HUDEP-2 (cell line): ENCODE measurements around the gene TMEM273.

Experiments
- DNase-seq, 76 experiments: peaks; one replicate each; lab custom pipeline; 2025; ENCODE audit not compliant: unreplicated experiment in 76 of 76; lab: John Stamatoyannopoulos, UW

TMEM273 gene

GRCh38 chr10:49177391-49178355, 10.5 kb downstream of the TMEM273 start:
- DNase-seq: peak in 14 of 76 experiments; percentile 10 to 47 (median 16)

DNA sequence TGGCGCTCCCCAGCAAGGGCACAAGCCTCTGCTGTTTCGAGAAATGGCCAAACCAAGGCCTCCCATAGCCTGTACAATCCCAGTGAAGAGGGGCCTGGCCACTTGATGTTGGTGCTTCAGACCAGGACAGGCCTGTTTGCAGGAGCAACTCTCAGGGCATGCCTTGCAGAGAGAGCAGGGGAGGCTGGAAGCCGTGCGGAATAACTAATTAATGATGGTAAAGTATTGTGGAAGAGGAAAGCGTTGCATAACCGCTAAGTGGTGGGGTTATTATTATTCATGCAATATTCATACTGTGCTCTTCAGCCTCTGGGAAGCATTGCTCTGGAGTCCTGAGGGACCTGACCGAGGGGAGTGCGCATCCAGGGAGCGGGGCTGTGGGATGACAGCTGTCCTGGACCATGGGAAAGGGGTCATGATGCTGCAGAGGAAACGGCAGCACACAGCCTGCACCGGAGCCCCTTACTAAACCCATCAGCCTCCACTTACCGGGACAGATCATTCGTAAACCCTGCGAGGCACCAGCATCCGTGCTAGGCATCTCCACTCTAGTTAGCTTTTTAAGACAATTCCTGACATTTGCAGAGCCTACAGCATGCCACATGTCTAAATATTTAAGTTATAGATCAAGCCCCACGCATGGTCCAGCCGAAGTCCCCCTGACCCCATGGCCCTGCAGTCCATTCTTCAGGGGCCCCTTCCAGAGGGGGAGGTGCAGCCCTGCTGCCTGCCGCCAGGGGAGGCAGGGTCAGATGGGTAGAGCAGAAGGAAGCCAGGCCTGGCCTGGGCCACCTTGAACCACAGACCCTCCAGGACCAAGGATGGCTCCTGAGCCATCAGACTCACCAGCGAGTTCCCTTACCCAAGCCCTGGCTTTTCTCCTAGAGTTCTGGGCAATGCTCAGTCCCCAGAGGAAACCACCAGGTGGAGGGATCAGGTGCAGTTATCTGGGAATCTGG, 11.6 kb downstream of the TMEM273 start:
- DNase-seq: no peak

DNA sequence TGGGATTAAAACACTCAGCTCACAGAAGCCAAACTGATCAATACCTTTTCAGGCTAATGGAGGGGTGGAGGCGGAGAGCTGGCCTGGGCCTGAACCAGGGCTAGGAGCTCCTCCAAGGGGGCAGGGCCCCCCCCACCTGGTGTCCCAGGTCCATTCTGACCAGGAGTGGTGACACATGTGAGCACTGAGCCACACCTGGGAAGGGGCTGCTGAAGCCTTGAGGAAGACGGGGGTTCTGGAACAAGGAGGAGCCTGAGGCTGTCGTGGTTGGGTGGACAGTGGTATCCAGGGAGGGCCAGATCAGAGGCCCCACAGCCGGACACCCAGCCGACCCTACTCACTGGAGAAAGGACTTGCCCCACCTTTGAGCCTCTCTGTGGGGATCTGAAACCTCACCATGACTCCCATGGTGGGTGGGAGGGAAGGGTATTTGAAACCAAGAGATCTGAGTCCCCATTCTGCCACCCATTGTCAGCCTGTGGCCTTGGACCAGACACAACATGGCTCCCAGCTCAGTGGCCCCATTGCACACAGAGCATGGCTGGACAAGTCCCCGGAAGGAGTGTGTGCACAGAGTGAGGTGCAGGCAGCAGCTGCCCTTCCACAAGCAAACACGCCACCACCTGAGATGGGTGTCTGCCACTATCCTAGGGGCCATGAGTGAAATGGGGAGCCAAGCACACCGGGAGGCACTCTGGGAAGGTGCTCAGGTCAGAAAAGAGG, 12.4 kb downstream of the TMEM273 start:
- DNase-seq: no peak

DNA sequence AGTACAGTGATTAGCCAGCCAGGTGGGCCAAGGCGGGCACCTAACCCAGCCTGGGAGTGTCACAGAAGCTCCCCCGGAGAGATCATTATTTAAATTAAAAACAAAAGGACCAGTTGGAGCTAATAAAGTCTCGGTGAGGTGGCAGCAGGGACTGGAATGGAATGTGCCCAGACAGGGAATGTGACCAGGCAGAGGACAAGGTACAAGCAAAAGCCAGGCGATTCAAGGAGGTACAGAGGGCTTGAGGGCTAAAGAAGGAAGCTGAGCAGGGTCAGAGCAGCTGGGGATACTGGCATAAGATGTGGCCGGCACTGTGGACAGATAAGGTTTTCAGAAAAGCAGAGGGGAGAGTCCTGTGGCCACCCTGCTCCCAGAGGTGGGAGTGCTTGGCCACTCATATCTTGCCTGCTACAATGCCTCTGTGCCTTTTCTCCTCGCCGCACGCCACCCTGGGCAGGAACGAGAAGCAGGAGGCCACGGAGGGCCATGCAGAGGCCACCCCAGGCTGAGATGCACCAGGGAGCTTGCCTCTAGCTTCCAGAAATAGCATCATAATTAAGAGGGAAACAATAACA, 13.2 kb downstream of the TMEM273 start:
- no peak for DNase-seq

- DNase-seq: no peak
These were observed 13.8 kb downstream of the TMEM273 start for GRCh38 chr10:49174261-49174925.

DNA sequence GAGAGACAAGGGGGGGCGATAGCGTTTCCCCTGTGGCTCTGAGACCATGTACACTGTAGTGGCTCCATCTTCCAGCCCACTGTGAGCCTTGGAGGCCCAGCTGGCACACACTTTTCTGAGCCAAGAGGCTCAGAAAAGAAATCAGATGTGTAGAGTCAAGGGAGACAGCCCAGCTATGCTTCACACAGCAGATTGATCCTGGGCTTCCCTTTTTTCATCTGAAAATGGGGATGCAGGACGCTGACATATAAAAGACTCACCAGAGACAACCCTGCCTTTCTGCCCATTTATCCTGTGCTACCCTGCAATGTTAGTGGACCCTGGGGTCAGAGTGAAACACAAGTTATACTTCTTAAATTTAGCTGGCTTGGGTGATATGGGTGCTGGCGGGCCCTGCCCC, 14.3 kb downstream of the TMEM273 start:
- no peak for DNase-seq

- no peak for DNase-seq
These were observed 14.9 kb downstream of the TMEM273 start for GRCh38 chr10:49173201-49173772.

- DNase-seq: no peak
These were observed 15.4 kb downstream of the TMEM273 start for GRCh38 chr10:49172777-49173132.

- DNase-seq: no peak
These were observed 16.0 kb downstream of the TMEM273 start for GRCh38 chr10:49172061-49172776.

DNA sequence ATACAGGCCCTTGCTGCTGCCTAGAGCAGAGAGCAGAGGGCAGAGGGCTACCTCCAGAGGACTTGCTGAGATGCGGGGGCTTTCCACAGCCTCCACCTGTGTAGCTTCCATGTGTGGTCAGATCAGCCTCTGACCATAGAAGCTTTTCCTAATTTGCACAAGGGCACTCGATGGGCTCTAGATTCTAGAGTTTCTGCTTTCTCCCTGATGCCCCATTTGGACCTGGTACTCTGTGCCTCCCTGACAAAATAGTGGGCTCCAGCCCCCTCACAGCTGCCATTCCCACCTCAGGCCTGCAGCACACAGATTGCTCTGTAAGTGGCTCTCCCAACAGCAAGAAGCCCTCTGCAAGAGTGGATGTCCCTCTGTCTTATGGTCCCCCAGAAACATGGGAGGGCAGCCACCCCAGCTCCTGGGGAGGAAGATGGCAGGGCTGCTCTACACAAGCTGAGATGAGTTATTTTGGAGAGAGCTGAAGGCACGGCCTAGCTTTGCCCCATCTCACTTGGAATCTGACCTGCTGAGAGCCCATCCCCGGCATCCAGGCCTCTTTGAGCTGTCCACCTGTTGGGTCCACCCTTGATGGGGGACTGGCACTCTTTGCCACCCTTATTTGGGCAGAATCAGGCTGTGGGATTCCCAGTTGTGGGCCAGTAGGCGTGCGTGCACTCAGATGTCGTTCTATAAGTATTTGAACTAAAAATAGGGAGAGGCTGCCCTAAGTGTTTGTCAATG, 16.7 kb downstream of the TMEM273 start:
- DNase-seq: no peak

GRCh38 chr10:49170632-49171325, 17.4 kb downstream of the TMEM273 start:
- no peak for DNase-seq

- DNase-seq: no peak
These were observed 18.4 kb downstream of the TMEM273 start for GRCh38 chr10:49169776-49170175.

DNA sequence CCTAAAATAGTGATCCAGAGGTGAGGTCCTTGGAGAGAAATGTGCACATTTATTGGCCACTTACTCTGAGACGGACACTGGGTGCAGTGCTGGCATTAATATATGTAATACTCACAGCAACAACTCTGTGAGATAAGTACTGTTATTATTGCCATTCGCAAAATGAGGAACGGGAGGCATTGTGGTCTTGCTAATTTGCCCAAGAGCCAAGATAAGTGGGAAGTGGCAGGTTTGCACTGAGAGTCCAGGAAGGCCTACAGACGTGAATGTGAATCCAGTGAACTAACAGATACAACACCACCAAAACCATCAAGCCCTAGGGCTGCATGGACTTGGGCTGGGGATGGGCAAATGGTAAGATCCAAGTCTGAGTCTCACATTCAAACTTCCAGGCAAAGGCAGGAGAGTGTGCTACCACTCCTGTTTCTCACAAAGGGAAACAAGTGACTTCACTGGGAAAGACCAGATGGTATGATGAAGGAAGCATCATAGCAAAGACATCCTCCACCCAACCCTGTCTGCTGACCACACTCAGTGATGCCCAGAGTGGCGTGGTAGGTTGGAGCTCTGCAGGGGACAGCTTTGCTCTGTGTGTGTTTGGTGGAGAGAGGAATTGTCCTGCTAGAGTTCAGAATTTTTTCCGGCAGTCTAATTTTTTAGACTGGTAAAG, 19.2 kb downstream of the TMEM273 start:
- no peak for DNase-seq

GRCh38 chr10:49168171-49168540, 20.0 kb downstream of the TMEM273 start:
- no peak for DNase-seq

- DNase-seq: no peak
These were observed 20.6 kb downstream of the TMEM273 start for GRCh38 chr10:49167425-49168170.
